ENCODE data around the gene VWA8. TPM values are rescaled to one million over a fixed set of nuclear protein-coding genes. Genes with fewer than 3 reads are reported as not detected.
"Not testable (repeated sequence)": the region's sequence is repeated elsewhere in the genome, so short reads cannot be mapped to it uniquely, and the experiment has no call there.

The VWA8 gene
- polyA plus RNA-seq, 3 donors: 2.0 to 4.4 (median 3.4) TPM

DNA sequence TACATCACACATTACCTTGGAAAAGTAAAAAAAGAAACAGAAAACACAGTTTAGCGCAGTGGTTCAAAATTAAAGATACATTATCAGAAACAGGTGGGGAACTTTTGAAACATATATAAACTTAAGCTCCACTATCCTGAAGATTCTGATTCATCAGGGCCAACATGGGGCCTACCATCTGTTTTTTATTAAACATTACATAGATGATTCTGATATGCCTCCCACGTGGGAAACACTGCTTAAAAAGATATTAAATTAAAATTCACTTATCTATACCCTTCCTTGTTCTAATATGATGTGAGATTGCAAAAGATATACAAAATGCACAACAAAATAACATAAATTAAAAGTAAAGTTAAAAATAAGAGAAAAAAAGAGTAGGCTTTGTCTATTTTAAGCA lies 125.0 kb downstream of the VWA8 start:
- TF ChIP-seq, protein P1, sequence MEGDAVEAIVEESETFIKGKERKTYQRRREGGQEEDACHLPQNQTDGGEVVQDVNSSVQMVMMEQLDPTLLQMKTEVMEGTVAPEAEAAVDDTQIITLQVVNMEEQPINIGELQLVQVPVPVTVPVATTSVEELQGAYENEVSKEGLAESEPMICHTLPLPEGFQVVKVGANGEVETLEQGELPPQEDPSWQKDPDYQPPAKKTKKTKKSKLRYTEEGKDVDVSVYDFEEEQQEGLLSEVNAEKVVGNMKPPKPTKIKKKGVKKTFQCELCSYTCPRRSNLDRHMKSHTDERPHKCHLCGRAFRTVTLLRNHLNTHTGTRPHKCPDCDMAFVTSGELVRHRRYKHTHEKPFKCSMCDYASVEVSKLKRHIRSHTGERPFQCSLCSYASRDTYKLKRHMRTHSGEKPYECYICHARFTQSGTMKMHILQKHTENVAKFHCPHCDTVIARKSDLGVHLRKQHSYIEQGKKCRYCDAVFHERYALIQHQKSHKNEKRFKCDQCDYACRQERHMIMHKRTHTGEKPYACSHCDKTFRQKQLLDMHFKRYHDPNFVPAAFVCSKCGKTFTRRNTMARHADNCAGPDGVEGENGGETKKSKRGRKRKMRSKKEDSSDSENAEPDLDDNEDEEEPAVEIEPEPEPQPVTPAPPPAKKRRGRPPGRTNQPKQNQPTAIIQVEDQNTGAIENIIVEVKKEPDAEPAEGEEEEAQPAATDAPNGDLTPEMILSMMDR (IDR thresholded peaks at IDR 0.05): no peak

GRCh38 chr13:41834697-41835096 lies 126.2 kb downstream of the VWA8 start:
- 100% methylated on average over 1 of the region's 3 CpGs for WGBS (ENCODE audit: insufficient coverage)
- H3K79me2 ChIP-seq (ENCODE audit: insufficient read depth, low read length); H3K36me3 ChIP-seq (replicated peaks in 1 of 2; ENCODE audit: control insufficient read depth in 1 of 2, insufficient read depth in 2 of 2, low read length in 2 of 2); DNase-seq; H4K20me1 ChIP-seq (ENCODE audit: insufficient read depth, low read length); H3K9me3 Mint-ChIP-seq; H3K27me3 ChIP-seq (ENCODE audit: control insufficient read depth in 2 of 2, insufficient read depth in 2 of 2, low read length in 2 of 2); H3K4me3 Mint-ChIP-seq; H2AFZ ChIP-seq (ENCODE audit: insufficient read depth, low read depth, low read length, poor library complexity, severe bottlenecking); H3K9ac ChIP-seq (ENCODE audit: insufficient read depth, low read length, poor library complexity, severe bottlenecking); H3K4me3 ChIP-seq (replicated peaks in 1 of 3; ENCODE audit: low read depth in 2 of 3, low read length in 3 of 3); H3K27ac ChIP-seq (ENCODE audit: low read depth in 1 of 2, low read length in 2 of 2); H3K9me3 ChIP-seq (replicated peaks in 1 of 2; ENCODE audit: control insufficient read depth in 1 of 2, insufficient read depth in 1 of 2, low read length in 2 of 2); H3K4me2 ChIP-seq (replicated peaks; ENCODE audit: extremely low read depth, low read length, poor library complexity, severe bottlenecking); H3K27me3 Mint-ChIP-seq (ENCODE audit: low read depth in 3 of 3): not testable (repeated sequence)
- H3K4me1 Mint-ChIP-seq: peaks cover 20% of the 10 kb centered on the region
- intact Hi-C loops (cut with micrococcal nuclease): loop anchor here in 1 of 2 donors (10.0 kb wide), 1 partner anchor 170 kb away; no protein-coding TSS in a partner anchor
- peaks cover 20 to 25% of the 10 kb centered on the region in 2 donors for H3K36me3 Mint-ChIP-seq
- H3K4me1 ChIP-seq (ENCODE audit: control insufficient read depth in 1 of 2, insufficient read depth in 2 of 2, low read length in 2 of 2): peaks cover 6 to 19% of the 10 kb centered on the region in 2 donors
- H3K27ac Mint-ChIP-seq: peak overlapping the region in 1 of 7 donors; percentile 22

More for the DNA sequence above, 125.0 kb downstream of the VWA8 start:
- peaks cover 0 to 4% of the 10 kb centered on the region in 2 donors for H3K36me3 ChIP-seq (replicated peaks in 1 of 2; ENCODE audit: control insufficient read depth in 1 of 2, insufficient read depth in 2 of 2, low read length in 2 of 2)
- H3K9me3 ChIP-seq (replicated peaks in 1 of 2; ENCODE audit: control insufficient read depth in 1 of 2, insufficient read depth in 1 of 2, low read length in 2 of 2): no peaks in the 10 kb centered on the region
- H3K4me3 Mint-ChIP-seq: no peak overlapping the region
- intact Hi-C loops (cut with micrococcal nuclease): loop anchor here in 1 of 2 donors (10.0 kb wide), 1 partner anchor 171 kb away; no protein-coding TSS in a partner anchor
- no CpG with 5 or more reads among the region's 2 CpGs for WGBS (ENCODE audit: insufficient coverage)
- H3K9ac ChIP-seq (ENCODE audit: insufficient read depth, low read length, poor library complexity, severe bottlenecking): no peak overlapping the region
- H3K27me3 Mint-ChIP-seq (ENCODE audit: low read depth in 3 of 3): no peaks in the 10 kb centered on the region
- H3K27me3 ChIP-seq (ENCODE audit: control insufficient read depth in 2 of 2, insufficient read depth in 2 of 2, low read length in 2 of 2): no peaks in the 10 kb centered on the region
- no peak overlapping the region for H3K4me3 ChIP-seq (replicated peaks in 1 of 3; ENCODE audit: low read depth in 2 of 3, low read length in 3 of 3)
- no peak overlapping the region for H3K27ac Mint-ChIP-seq
- H3K4me2 ChIP-seq (replicated peaks; ENCODE audit: extremely low read depth, low read length, poor library complexity, severe bottlenecking): no peak overlapping the region
- H4K20me1 ChIP-seq (ENCODE audit: insufficient read depth, low read length): no peaks in the 10 kb centered on the region
- H3K36me3 Mint-ChIP-seq: peaks cover 19 to 24% of the 10 kb centered on the region in 2 donors
- H3K9me3 Mint-ChIP-seq: peaks cover 0 to 4% (median 3%) of the 10 kb centered on the region in 7 donors
- no peak overlapping the region for H2AFZ ChIP-seq (ENCODE audit: insufficient read depth, low read depth, low read length, poor library complexity, severe bottlenecking)
- no peaks in the 10 kb centered on the region for H3K79me2 ChIP-seq (ENCODE audit: insufficient read depth, low read length)
- no peak overlapping the region for H3K27ac ChIP-seq (ENCODE audit: low read depth in 1 of 2, low read length in 2 of 2)
- H3K4me1 Mint-ChIP-seq: peaks cover 20% of the 10 kb centered on the region
- peaks cover 6 to 19% of the 10 kb centered on the region in 2 donors for H3K4me1 ChIP-seq (ENCODE audit: control insufficient read depth in 1 of 2, insufficient read depth in 2 of 2, low read length in 2 of 2)
- DNase-seq: no peak
